ENCODE measurements around the gene MFAP3L.

The MFAP3L gene

DNA sequence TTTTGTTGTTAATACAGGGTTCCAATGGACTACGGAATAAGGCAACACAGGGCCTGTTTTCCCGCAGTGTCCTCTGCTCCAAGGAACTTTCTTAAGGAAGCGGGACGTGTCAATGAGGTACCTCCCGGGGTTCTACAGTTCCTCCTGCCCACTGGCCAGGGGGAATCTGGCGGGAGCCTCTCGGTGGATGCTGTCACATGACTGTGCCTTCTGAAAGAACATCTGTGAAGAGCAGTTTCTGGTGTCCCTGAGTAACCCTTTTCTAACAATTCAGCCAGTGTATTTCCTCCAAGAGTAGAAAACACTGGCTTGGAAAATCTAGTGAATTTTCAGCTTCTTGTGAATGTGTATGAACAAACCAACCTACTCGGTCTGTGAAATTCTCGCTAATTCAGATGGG, 32.7 kb downstream of the MFAP3L start:
- H3K79me1 ChIP-seq (ENCODE audit: low read depth, low read length), result no peaks in the 10 kb centered on the region
- H3K4me1 ChIP-seq (ENCODE audit: control insufficient read depth in 2 of 2, insufficient read depth in 1 of 2, low read depth in 1 of 2, low read length in 2 of 2), result peaks cover 0 to 7% of the 10 kb centered on the region in 2 donors
- no peak overlapping the region for H4K8ac ChIP-seq (ENCODE audit: low read depth, low read length)
- no peak overlapping the region for H2BK5ac ChIP-seq (ENCODE audit: low read length)
- H4K91ac ChIP-seq (ENCODE audit: low read depth, low read length, poor library complexity), result no peak overlapping the region
- H3K14ac ChIP-seq (ENCODE audit: low read length), result no peak overlapping the region
- H2AK5ac ChIP-seq (ENCODE audit: low read depth, low read length), result no peak overlapping the region
- DNase-seq (ENCODE audit: low spot score), result no peak
- H3K18ac ChIP-seq (ENCODE audit: low read length), result no peak overlapping the region
- H2BK120ac ChIP-seq (ENCODE audit: low read depth, low read length), result no peak overlapping the region
- no peak overlapping the region for H3K4ac ChIP-seq (ENCODE audit: low read length)
- no peak overlapping the region for H2BK12ac ChIP-seq (ENCODE audit: low read length)
- peak overlapping the region; percentile 66 for H2AFZ ChIP-seq (ENCODE audit: low read length)
- H2BK15ac ChIP-seq (ENCODE audit: low read length), result no peak overlapping the region
- no peaks in the 10 kb centered on the region for H3K27me3 ChIP-seq (ENCODE audit: control insufficient read depth in 3 of 3, insufficient read depth in 3 of 3, low read depth in 1 of 3, low read length in 3 of 3)
- H3K36me3 ChIP-seq (replicated peaks in 1 of 2; ENCODE audit: control insufficient read depth in 2 of 2, insufficient read depth in 2 of 2, low read length in 2 of 2), result no peaks in the 10 kb centered on the region
- no CpG with 5 or more reads among the region's 9 CpGs for WGBS, 2 donors (ENCODE audit: extremely low coverage in 2 of 2, insufficient read length in 2 of 2, insufficient replicate concordance in 1 of 2)
- H3K9ac ChIP-seq (ENCODE audit: low read depth, low read length, poor library complexity), result no peak overlapping the region
- H3K9me3 ChIP-seq (replicated peaks in 1 of 2; ENCODE audit: control insufficient read depth in 2 of 2, insufficient read depth in 1 of 2, low read depth in 1 of 2, low read length in 2 of 2), result no peaks in the 10 kb centered on the region
- H3K23ac ChIP-seq (ENCODE audit: low read depth, low read length, poor library complexity), result no peak overlapping the region
- H3K27ac ChIP-seq (replicated peaks; ENCODE audit: low read length), result no peak overlapping the region
- no peak overlapping the region for H3K4me2 ChIP-seq (ENCODE audit: insufficient read depth, low read length, poor library complexity, severe bottlenecking)
- H3K4me3 ChIP-seq (ENCODE audit: low read length in 2 of 2), result no peak overlapping the region

GRCh38 chr4:169988252-169988651, 37.9 kb downstream of the MFAP3L start:
- Histone ChIP-seq H2BK120ac (ENCODE audit: low read depth, low read length) (no peak overlapping the region), H3K18ac (ENCODE audit: low read length) (no peak overlapping the region), H3K14ac (ENCODE audit: low read length) (no peak overlapping the region), H3K27ac (replicated peaks; ENCODE audit: low read length) (no peak overlapping the region), H3K4ac (ENCODE audit: low read length) (no peak overlapping the region), H2BK5ac (ENCODE audit: low read length) (no peak overlapping the region), H3K23ac (ENCODE audit: low read depth, low read length, poor library complexity) (no peak overlapping the region), H2BK15ac (ENCODE audit: low read length) (no peak overlapping the region), H3K27me3 (ENCODE audit: control insufficient read depth in 3 of 3, insufficient read depth in 3 of 3, low read depth in 1 of 3, low read length in 3 of 3) (no peaks in the 10 kb centered on the region), H3K9me3 (replicated peaks in 1 of 2; ENCODE audit: control insufficient read depth in 2 of 2, insufficient read depth in 1 of 2, low read depth in 1 of 2, low read length in 2 of 2) (no peaks in the 10 kb centered on the region), H4K8ac (ENCODE audit: low read depth, low read length) (no peak overlapping the region), H3K4me2 (ENCODE audit: insufficient read depth, low read length, poor library complexity, severe bottlenecking) (no peak overlapping the region), H3K36me3 (replicated peaks in 1 of 2; ENCODE audit: control insufficient read depth in 2 of 2, insufficient read depth in 2 of 2, low read length in 2 of 2) (no peaks in the 10 kb centered on the region), H3K79me1 (ENCODE audit: low read depth, low read length) (no peaks in the 10 kb centered on the region), H2AK5ac (ENCODE audit: low read depth, low read length) (no peak overlapping the region), H2AFZ (ENCODE audit: low read length) (no peak overlapping the region), H3K4me3 (ENCODE audit: low read length in 2 of 2) (no peak overlapping the region), H2BK12ac (ENCODE audit: low read length) (no peak overlapping the region), H3K9ac (ENCODE audit: low read depth, low read length, poor library complexity) (no peak overlapping the region), H4K91ac (ENCODE audit: low read depth, low read length, poor library complexity) (no peak overlapping the region), H3K4me1 (ENCODE audit: control insufficient read depth in 2 of 2, insufficient read depth in 1 of 2, low read depth in 1 of 2, low read length in 2 of 2) (peaks cover 0 to 2% of the 10 kb centered on the region in 2 donors)
- no peak for DNase-seq (ENCODE audit: low spot score)
- no CpG with 5 or more reads among the region's 6 CpGs for WGBS, 2 donors (ENCODE audit: extremely low coverage in 2 of 2, insufficient read length in 2 of 2, insufficient replicate concordance in 1 of 2)

DNA sequence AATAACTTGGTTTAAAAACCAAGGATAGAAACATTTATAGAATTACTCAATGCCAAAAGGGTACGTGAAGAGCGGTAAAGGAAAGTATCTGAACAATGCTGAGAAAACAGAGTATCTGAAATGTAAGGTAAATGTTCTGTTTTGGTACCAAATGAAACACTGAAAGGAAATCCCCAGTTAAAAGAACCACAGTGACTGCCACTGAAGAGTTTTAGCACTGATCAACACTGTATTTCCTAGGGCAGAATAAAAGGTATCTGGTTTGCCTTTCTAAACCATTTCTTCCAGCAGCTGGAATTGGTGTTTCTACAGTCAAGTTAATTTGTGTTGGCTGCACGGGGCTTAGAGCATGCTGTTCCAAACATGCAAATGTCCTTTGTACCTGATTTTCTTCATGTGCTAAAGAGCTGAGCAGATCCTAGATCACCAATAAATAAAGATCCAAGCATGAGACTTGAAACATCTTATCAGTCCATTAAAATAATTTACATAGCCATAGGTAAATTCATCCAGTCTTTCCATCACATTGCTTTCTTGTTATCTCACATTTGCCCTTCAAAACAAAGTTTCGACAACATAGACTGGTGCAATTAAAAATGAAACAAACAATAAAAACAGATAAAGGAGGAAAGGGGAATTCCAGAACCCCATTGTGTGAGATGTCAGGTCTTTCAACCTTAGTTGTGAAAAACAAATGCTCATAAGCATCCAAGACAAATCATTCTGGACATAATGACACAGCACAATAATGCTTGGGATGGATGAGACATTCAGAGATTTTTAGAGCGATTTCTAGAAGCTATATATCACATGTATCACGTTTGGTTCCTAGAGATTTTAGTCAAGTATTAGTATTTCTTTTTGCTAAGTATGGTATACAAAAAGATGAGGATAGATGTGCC, 38.6 kb downstream of the MFAP3L start:
- Histone ChIP-seq H3K27ac (replicated peaks; ENCODE audit: low read length) (no peak overlapping the region), H2AK5ac (ENCODE audit: low read depth, low read length) (no peak overlapping the region), H3K14ac (ENCODE audit: low read length) (no peak overlapping the region), H3K4me1 (ENCODE audit: control insufficient read depth in 2 of 2, insufficient read depth in 1 of 2, low read depth in 1 of 2, low read length in 2 of 2) (peaks cover 0 to 2% of the 10 kb centered on the region in 2 donors), H3K23ac (ENCODE audit: low read depth, low read length, poor library complexity) (no peak overlapping the region), H3K4me2 (ENCODE audit: insufficient read depth, low read length, poor library complexity, severe bottlenecking) (no peak overlapping the region), H4K91ac (ENCODE audit: low read depth, low read length, poor library complexity) (no peak overlapping the region), H2AFZ (ENCODE audit: low read length) (no peak overlapping the region), H3K4me3 (ENCODE audit: low read length in 2 of 2) (no peak overlapping the region), H2BK5ac (ENCODE audit: low read length) (no peak overlapping the region), H3K27me3 (ENCODE audit: control insufficient read depth in 3 of 3, insufficient read depth in 3 of 3, low read depth in 1 of 3, low read length in 3 of 3) (no peaks in the 10 kb centered on the region), H2BK120ac (ENCODE audit: low read depth, low read length) (no peak overlapping the region), H4K8ac (ENCODE audit: low read depth, low read length) (no peak overlapping the region), H3K79me1 (ENCODE audit: low read depth, low read length) (no peaks in the 10 kb centered on the region), H2BK15ac (ENCODE audit: low read length) (no peak overlapping the region), H3K18ac (ENCODE audit: low read length) (no peak overlapping the region), H3K9ac (ENCODE audit: low read depth, low read length, poor library complexity) (no peak overlapping the region), H3K36me3 (replicated peaks in 1 of 2; ENCODE audit: control insufficient read depth in 2 of 2, insufficient read depth in 2 of 2, low read length in 2 of 2) (no peaks in the 10 kb centered on the region), H3K9me3 (replicated peaks in 1 of 2; ENCODE audit: control insufficient read depth in 2 of 2, insufficient read depth in 1 of 2, low read depth in 1 of 2, low read length in 2 of 2) (no peaks in the 10 kb centered on the region), H3K4ac (ENCODE audit: low read length) (no peak overlapping the region), H2BK12ac (ENCODE audit: low read length) (no peak overlapping the region)
- WGBS, 2 donors (ENCODE audit: extremely low coverage in 2 of 2, insufficient read length in 2 of 2, insufficient replicate concordance in 1 of 2), result no CpG with 5 or more reads among the region's 6 CpGs
- DNase-seq (ENCODE audit: low spot score), result no peak

- H3K4me1 ChIP-seq (ENCODE audit: control insufficient read depth in 2 of 2, insufficient read depth in 1 of 2, low read depth in 1 of 2, low read length in 2 of 2), result peaks cover 0 to 2% of the 10 kb centered on the region in 2 donors
- H3K14ac ChIP-seq (ENCODE audit: low read length), result no peak overlapping the region
- H2AFZ ChIP-seq (ENCODE audit: low read length), result no peak overlapping the region
- no peak for DNase-seq (ENCODE audit: low spot score)
- no peak overlapping the region for H2BK120ac ChIP-seq (ENCODE audit: low read depth, low read length)
- H3K4me3 ChIP-seq (ENCODE audit: low read length in 2 of 2), result no peak overlapping the region
- no peak overlapping the region for H2AK5ac ChIP-seq (ENCODE audit: low read depth, low read length)
- no peak overlapping the region for H4K91ac ChIP-seq (ENCODE audit: low read depth, low read length, poor library complexity)
- no peaks in the 10 kb centered on the region for H3K79me1 ChIP-seq (ENCODE audit: low read depth, low read length)
- H3K4ac ChIP-seq (ENCODE audit: low read length), result no peak overlapping the region
- H2BK12ac ChIP-seq (ENCODE audit: low read length), result no peak overlapping the region
- H3K23ac ChIP-seq (ENCODE audit: low read depth, low read length, poor library complexity), result no peak overlapping the region
- H3K4me2 ChIP-seq (ENCODE audit: insufficient read depth, low read length, poor library complexity, severe bottlenecking), result no peak overlapping the region
- H3K18ac ChIP-seq (ENCODE audit: low read length), result no peak overlapping the region
- H3K9ac ChIP-seq (ENCODE audit: low read depth, low read length, poor library complexity), result no peak overlapping the region
- H3K36me3 ChIP-seq (replicated peaks in 1 of 2; ENCODE audit: control insufficient read depth in 2 of 2, insufficient read depth in 2 of 2, low read length in 2 of 2), result no peaks in the 10 kb centered on the region
- no peak overlapping the region for H2BK5ac ChIP-seq (ENCODE audit: low read length)
- H2BK15ac ChIP-seq (ENCODE audit: low read length), result no peak overlapping the region
- H3K27ac ChIP-seq (replicated peaks; ENCODE audit: low read length), result no peak overlapping the region
- no peaks in the 10 kb centered on the region for H3K27me3 ChIP-seq (ENCODE audit: control insufficient read depth in 3 of 3, insufficient read depth in 3 of 3, low read depth in 1 of 3, low read length in 3 of 3)
- WGBS, 2 donors (ENCODE audit: extremely low coverage in 2 of 2, insufficient read length in 2 of 2, insufficient replicate concordance in 1 of 2), result no CpG with 5 or more reads among the region's 2 CpGs
- H3K9me3 ChIP-seq (replicated peaks in 1 of 2; ENCODE audit: control insufficient read depth in 2 of 2, insufficient read depth in 1 of 2, low read depth in 1 of 2, low read length in 2 of 2), result no peaks in the 10 kb centered on the region
- H4K8ac ChIP-seq (ENCODE audit: low read depth, low read length), result no peak overlapping the region
Measured at GRCh38 chr4:169986369-169986768, 39.8 kb downstream of the MFAP3L start.
